Right cardiac atrium (tissue), 5 donors: ENCODE data around the gene TMEM82. TPM values are rescaled to one million over a fixed set of nuclear protein-coding genes. Genes with fewer than 3 reads are reported as not detected.

Experiments used
- ATAC-seq, 2 donors: fragments of 200-7000 bp; cut with Tn5 transposase; one replicate each; pipeline versions ENCODE4 v1.8.0 to v1.9.1; 2020; ENCODE audit warnings: moderate library complexity in 2 of 2, mild to moderate bottlenecking in 1 of 2
- DNase-seq, 3 donors: peaks; one replicate each; pipeline ENCODE4 v3.0.0-alpha.2; 2020
- H3K27ac ChIP-seq: one replicate; pipeline ENCODE4 v1.5.1; 2013; ENCODE audit warnings: mild to moderate bottlenecking, low read length, control low read depth, moderate library complexity
- H3K27me3 ChIP-seq: one replicate; pipeline ENCODE4 v1.6.1; 2013; ENCODE audit not compliant: control insufficient read depth, insufficient read depth
- H3K4me1 ChIP-seq: one replicate; pipeline ENCODE4 v1.6.1; 2013; ENCODE audit warnings: low read length; ENCODE audit not compliant: control insufficient read depth, insufficient read depth
- H3K4me3 ChIP-seq: one replicate; pipeline ENCODE4 v1.5.1; 2013; ENCODE audit warnings: low read length, control low read depth
- H3K9me3 ChIP-seq: one replicate; pipeline ENCODE4 v1.6.1; 2013; ENCODE audit warnings: low read length; ENCODE audit not compliant: control insufficient read depth
- WGBS: extraction: QIAGEN DNeasy Blood & Tissue Kit; methylation state at CpG from one replicate; pipeline ENCODE4 v1.1.7; 2013; 5-methylcytosine and 5-hydroxymethylcytosine counted together
- intact Hi-C, 4 donors: fragments of 100-400 bp; cut with DNase I; formaldehyde crosslinking; loops; one replicate each; pipeline versions ENCODE4 v1.11.0 to v1.14.0; 2022 to 2023
- polyA plus RNA-seq: library from polyadenylated mRNA; stranded (reverse); fragments of 200-250 nt; gene quantifications from one replicate; pipeline ENCODE4 v1.2.3, GENCODE V29; 2013
- total RNA-seq, 4 donors: library from RNA; stranded (reverse); fragmentation: NEBNext Ultra II Directional; extraction: Animal tissue kit (Norgen Biotek cat#: 25700); gene quantifications; one replicate each; pipeline ENCODE4 v1.2.1, GENCODE V29; 2021
- donor health status: healthy with polysubstance abuse.
- donor health status: DM: no; HTN: yes; CAD: no.
- donor health status: DM: no; HTN: no; CAD: no.
- donor health status: DM: no; HTN: yes; CAD: no; lungs with severe emphysema.
- donor health status: DM: yes; HTN: yes; CAD: no.

The TMEM82 gene
- total and polyA plus RNA-seq, 5 donors = not detected

GRCh38 chr1:15758343-15758931 lies 16.1 kb downstream of the TMEM82 start, which contains the start of gene FBLIM1:
TSS of gene FBLIM1 (plus strand) at chr1:15758795. CDS start at chr1:15764984, 6,189 bp downstream.
- ATAC-seq = peak; percentile 19 to 22

GRCh38 chr1:15758953-15759661 lies 16.8 kb downstream of the TMEM82 start:
- DNase-seq = no peak

More at GRCh38 chr1:15758343-15758931, 16.1 kb downstream of the TMEM82 start, which contains the start of gene FBLIM1:
- Histone ChIP-seq H3K27ac (peak within 1 kb of the TSS; percentile 86), H3K9me3 (no peaks in the 10 kb centered on the region), H3K4me3 (peak within 1 kb of the TSS; percentile 97), H3K4me1 (peaks cover 7% of the 10 kb centered on the region), H3K27me3 (no peaks in the 10 kb centered on the region)
- peak in 1 of 3 donors; percentile 78 for DNase-seq
- intact Hi-C loops = no loop called here
- WGBS = 2% methylated on average over 52 of the region's 58 CpGs

GRCh38 chr1:15760520-15761211 lies 18.4 kb downstream of the TMEM82 start:
- DNase-seq = peak; percentile 70 to 85 (median 82)
- Histone ChIP-seq H3K27ac (peak overlapping the region; percentile 90), H3K4me1 (peaks cover 11% of the 10 kb centered on the region), H3K27me3 (no peaks in the 10 kb centered on the region), H3K9me3 (no peaks in the 10 kb centered on the region), H3K4me3 (peak overlapping the region; percentile 24)
- peak; percentile 35 to 43 for ATAC-seq
- intact Hi-C loops = no loop called here
- 14% methylated on average over 12 of the region's 12 CpGs for WGBS

More at GRCh38 chr1:15758953-15759661, 16.8 kb downstream of the TMEM82 start:
- intact Hi-C loops = no loop called here
- H3K4me1 ChIP-seq = peaks cover 7% of the 10 kb centered on the region
- no peaks in the 10 kb centered on the region for H3K27me3 ChIP-seq
- peak; percentile 5 to 6 for ATAC-seq
- peak overlapping the region; percentile 97 for H3K4me3 ChIP-seq
- H3K9me3 ChIP-seq = no peaks in the 10 kb centered on the region
- WGBS = 2% methylated on average over 58 of the region's 58 CpGs
- peak overlapping the region; percentile 86 for H3K27ac ChIP-seq

- WGBS = 37% methylated on average over 8 of the region's 8 CpGs
- peak; percentile 15 to 32 for ATAC-seq
- Histone ChIP-seq H3K4me3 (no peak overlapping the region), H3K9me3 (no peaks in the 10 kb centered on the region), H3K4me1 (peaks cover 11% of the 10 kb centered on the region), H3K27me3 (no peaks in the 10 kb centered on the region), H3K27ac (peak overlapping the region; percentile 90)
- DNase-seq = peak in 1 of 3 donors; percentile 74
- intact Hi-C loops = no loop called here
Measured at GRCh38 chr1:15761366-15762128, 19.2 kb downstream of the TMEM82 start.

DNA sequence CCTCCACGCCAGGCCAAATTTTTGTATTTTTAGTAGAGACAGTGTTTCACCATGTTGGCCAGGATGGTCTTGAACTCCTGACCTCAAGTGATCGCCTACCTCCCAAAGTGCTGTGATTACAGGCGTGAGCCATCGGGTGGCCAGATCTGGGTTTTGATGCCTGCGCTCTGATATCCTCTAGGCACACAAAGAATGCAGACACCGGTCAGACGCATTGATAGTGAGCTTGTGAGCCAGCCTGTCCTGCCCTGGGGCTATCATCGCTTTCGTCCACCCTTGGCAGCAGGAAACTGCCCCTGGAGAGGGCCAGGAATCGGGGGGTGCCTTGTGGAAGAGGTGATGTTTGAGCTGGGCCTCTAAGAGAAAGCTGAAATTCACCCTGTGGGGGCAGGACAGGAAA lies 20.2 kb downstream of the TMEM82 start:
- 57% methylated on average over 10 of the region's 10 CpGs for WGBS
- no peak overlapping the region for H3K4me3 ChIP-seq
- peaks cover 11% of the 10 kb centered on the region for H3K4me1 ChIP-seq

GRCh38 chr1:15764269-15764764 lies 22.0 kb downstream of the TMEM82 start:
- no peaks in the 10 kb centered on the region for H3K9me3 ChIP-seq
- H3K27me3 ChIP-seq = no peaks in the 10 kb centered on the region
- ATAC-seq (no peak), DNase-seq (no peak)
- intact Hi-C loops = no loop called here
- H3K4me1 ChIP-seq = peaks cover 11% of the 10 kb centered on the region
- WGBS = 55% methylated on average over 10 of the region's 10 CpGs
- H3K27ac ChIP-seq = peak overlapping the region; percentile 26
- H3K4me3 ChIP-seq = no peak overlapping the region

More for the DNA sequence above, 20.2 kb downstream of the TMEM82 start:
- Histone ChIP-seq H3K27ac (peak overlapping the region; percentile 21), H3K9me3 (no peaks in the 10 kb centered on the region), H3K27me3 (no peaks in the 10 kb centered on the region)
- DNase-seq (no peak), ATAC-seq (no peak)
- intact Hi-C loops = no loop called here

GRCh38 chr1:15764890-15765289 lies 22.6 kb downstream of the TMEM82 start:
- H3K9me3 ChIP-seq = no peaks in the 10 kb centered on the region
- ATAC-seq (no peak), DNase-seq (no peak)
- intact Hi-C loops = no loop called here
- peaks cover 11% of the 10 kb centered on the region for H3K4me1 ChIP-seq
- WGBS = 88% methylated on average over 15 of the region's 15 CpGs
- H3K27me3 ChIP-seq = no peaks in the 10 kb centered on the region
- no peak overlapping the region for H3K4me3 ChIP-seq
- H3K27ac ChIP-seq = no peak overlapping the region

- intact Hi-C loops = no loop called here
- no peak overlapping the region for H3K4me3 ChIP-seq
- DNase-seq (no peak), ATAC-seq (no peak)
- H3K4me1 ChIP-seq = peaks cover 11% of the 10 kb centered on the region
- 66% methylated on average over 20 of the region's 20 CpGs for WGBS
- no peak overlapping the region for H3K27ac ChIP-seq
- no peaks in the 10 kb centered on the region for H3K27me3 ChIP-seq
- no peaks in the 10 kb centered on the region for H3K9me3 ChIP-seq
Measured at GRCh38 chr1:15765495-15766194, 23.3 kb downstream of the TMEM82 start.

GRCh38 chr1:15767941-15768340 lies 25.6 kb downstream of the TMEM82 start:
- Histone ChIP-seq H3K4me1 (peaks cover 4% of the 10 kb centered on the region), H3K27me3 (no peaks in the 10 kb centered on the region), H3K27ac (no peak overlapping the region), H3K4me3 (no peak overlapping the region), H3K9me3 (no peaks in the 10 kb centered on the region)
- intact Hi-C loops = no loop called here
- 85% methylated on average over 5 of the region's 5 CpGs for WGBS
- DNase-seq (no peak), ATAC-seq (no peak)

DNA sequence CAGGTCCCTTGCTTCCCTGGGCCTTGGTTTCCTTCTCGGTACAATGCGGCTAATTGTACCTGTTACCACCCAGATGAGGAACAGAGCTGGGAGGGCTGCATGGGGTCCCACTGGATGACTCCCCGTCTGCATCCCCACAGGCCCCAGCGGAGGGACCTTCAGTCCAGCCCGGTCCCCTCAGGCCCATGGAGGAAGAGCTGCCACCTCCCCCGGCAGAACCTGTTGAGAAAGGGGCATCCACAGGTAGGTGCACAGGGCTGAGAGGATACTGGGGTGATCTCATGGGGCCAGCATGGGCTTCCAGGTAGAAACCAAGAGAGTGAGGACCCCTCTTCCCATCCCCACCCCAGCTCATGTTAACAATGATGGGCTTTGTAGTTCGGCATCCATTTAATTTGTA lies 26.1 kb downstream of the TMEM82 start:
- intact Hi-C loops = no loop called here
- Histone ChIP-seq H3K4me3 (no peak overlapping the region), H3K4me1 (peaks cover 4% of the 10 kb centered on the region), H3K27ac (no peak overlapping the region), H3K27me3 (no peaks in the 10 kb centered on the region), H3K9me3 (no peaks in the 10 kb centered on the region)
- DNase-seq (no peak), ATAC-seq (no peak)
- 94% methylated on average over 7 of the region's 7 CpGs for WGBS
